Fibroblast of pulmonary artery (primary cell): ENCODE measurements around the gene ADAMTSL1.

ENCODE experiments used
- DNase-seq: peaks from one replicate; pipeline ENCODE4 v3.0.0-alpha.2; 2010; ENCODE audit warnings: low read depth
- H3K4me3 ChIP-seq: replicated peaks from 2 replicates; pipeline ENCODE4 v1.5.1; 2011; ENCODE audit warnings: low read depth, mild to moderate bottlenecking, control low read depth, low read length, moderate library complexity
- TF ChIP-seq, protein P1 (sequence below): IDR thresholded peaks from 2 replicates; pipeline ENCODE4 v1.5.1; 2011; ENCODE audit warnings: mild to moderate bottlenecking, control low read depth, low read length, inconsistent platforms; ENCODE audit errors: missing control alignments

The ADAMTSL1 gene

GRCh38 chr9:18666348-18666747 is 192.4 kb downstream of the ADAMTSL1 start:
- peak; percentile 26 for DNase-seq
- TF ChIP-seq, protein P1, sequence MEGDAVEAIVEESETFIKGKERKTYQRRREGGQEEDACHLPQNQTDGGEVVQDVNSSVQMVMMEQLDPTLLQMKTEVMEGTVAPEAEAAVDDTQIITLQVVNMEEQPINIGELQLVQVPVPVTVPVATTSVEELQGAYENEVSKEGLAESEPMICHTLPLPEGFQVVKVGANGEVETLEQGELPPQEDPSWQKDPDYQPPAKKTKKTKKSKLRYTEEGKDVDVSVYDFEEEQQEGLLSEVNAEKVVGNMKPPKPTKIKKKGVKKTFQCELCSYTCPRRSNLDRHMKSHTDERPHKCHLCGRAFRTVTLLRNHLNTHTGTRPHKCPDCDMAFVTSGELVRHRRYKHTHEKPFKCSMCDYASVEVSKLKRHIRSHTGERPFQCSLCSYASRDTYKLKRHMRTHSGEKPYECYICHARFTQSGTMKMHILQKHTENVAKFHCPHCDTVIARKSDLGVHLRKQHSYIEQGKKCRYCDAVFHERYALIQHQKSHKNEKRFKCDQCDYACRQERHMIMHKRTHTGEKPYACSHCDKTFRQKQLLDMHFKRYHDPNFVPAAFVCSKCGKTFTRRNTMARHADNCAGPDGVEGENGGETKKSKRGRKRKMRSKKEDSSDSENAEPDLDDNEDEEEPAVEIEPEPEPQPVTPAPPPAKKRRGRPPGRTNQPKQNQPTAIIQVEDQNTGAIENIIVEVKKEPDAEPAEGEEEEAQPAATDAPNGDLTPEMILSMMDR, result no peak
- no peak overlapping the region for H3K4me3 ChIP-seq

DNA sequence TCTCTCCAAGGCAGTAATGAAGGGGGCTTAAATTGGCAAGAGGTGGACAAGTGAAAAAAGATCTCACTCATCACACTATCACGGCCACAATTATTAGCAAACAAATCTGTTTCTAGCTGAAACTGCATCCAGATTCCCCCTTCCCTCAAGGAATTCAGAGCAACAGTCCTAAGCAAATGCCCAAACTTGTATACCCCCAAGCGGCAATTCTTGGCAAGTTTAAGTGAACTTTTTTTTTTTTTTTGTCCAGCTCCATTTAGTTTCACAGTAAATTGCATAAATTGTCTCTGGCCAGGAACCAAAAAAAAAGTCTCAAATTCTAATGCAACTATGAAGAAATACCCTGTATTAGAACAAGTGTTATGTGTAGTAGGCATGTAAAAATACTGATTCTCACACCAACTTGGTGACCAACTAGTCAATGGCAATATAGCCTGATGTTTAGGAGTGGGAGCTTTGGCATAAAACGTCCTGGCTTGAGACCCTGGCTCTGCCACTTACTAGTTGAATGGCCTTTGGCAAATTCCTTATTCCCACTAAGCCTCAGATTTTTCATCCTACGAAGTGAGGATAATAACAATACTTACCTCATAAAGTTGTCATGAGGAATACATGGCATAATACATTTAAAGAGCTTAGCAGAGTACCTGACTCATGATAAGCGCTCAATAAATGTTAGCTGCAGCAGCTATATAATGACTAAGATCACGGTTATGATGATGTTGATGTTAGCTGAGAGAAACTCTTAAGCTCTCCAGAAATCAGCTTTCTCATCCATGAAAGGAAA is 193.2 kb downstream of the ADAMTSL1 start:
- TF ChIP-seq, protein P1, result no peak
- no peak overlapping the region for H3K4me3 ChIP-seq
- peak; percentile 57 for DNase-seq

DNA sequence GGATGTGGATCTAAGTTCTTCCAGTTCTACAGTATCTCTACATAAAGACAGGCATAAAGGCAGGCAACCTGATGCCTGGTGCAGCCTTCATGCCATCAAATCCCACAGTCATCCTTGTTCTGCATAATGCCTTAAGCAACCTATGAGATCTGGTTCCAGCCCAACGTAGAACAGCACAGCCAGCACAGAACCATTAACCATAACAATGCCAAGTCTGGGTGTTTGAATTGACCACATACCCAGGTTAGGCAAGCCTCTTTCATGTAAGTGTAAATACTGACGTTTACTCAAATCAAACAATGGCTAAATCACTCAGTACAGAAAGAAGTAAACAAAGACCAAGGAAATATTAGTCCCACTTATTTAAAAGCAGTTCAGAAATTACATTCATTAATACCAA is 195.0 kb downstream of the ADAMTSL1 start:
- TF ChIP-seq, protein P1, result no peak
- H3K4me3 ChIP-seq, result no peak overlapping the region
- no peak for DNase-seq

DNA sequence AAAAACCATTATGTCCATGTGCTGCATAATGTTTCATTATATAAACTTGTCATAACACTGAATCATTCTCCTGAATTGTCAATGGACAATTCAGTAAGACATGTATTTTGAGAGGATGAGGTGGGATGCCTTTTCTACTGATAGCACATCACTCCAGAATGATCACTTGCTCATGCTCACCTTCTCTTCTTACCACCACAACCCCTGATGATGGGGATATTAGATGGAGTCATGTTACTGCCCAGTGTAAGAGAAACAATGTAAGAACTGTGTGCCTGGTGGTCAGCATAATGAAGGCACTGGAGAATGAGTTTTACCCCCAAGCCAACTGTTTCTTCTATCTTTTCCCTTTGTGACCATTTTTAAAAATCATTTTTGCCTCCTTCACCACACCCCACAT is 198.8 kb downstream of the ADAMTSL1 start:
- DNase-seq, result no peak
- H3K4me3 ChIP-seq, result no peak overlapping the region

GRCh38 chr9:18673179-18673578 is 199.2 kb downstream of the ADAMTSL1 start:
- TF ChIP-seq, protein P1, result no peak
- no peak for DNase-seq

More for the DNA sequence above, 198.8 kb downstream of the ADAMTSL1 start:
- TF ChIP-seq, protein P1, result no peak

GRCh38 chr9:18675332-18675731 is 201.4 kb downstream of the ADAMTSL1 start:
- TF ChIP-seq, protein P1, result no peak
- no peak overlapping the region for H3K4me3 ChIP-seq
- DNase-seq, result peak; percentile 34

More at GRCh38 chr9:18673179-18673578, 199.2 kb downstream of the ADAMTSL1 start:
- H3K4me3 ChIP-seq, result no peak overlapping the region

GRCh38 chr9:18675973-18676372 is 202.0 kb downstream of the ADAMTSL1 start:
- no peak for DNase-seq
- no peak overlapping the region for H3K4me3 ChIP-seq
- TF ChIP-seq, protein P1, result no peak
